Body of pancreas (tissue), 2 donors: ENCODE data around the gene SLC37A2. TPM values are rescaled to one million over a fixed set of nuclear protein-coding genes. Genes with fewer than 3 reads are reported as not detected.

Experiments used
- total RNA-seq, 2 donors: library from RNA; depleted of rRNA; stranded (reverse); fragments of >200 nt; gene quantifications; one replicate each; pipeline ENCODE4 v1.1.0, GENCODE V29; 2016

The SLC37A2 gene
- total RNA-seq, 2 donors from 2014 or later = 2.0 to 4.2 TPM

Other genes starting within 250 kb of the SLC37A2 start
- 1 to 10 TPM; 1.3 to 9.9 TPM for gene ROBO3, start 197.9 kb upstream of the SLC37A2 start, total RNA-seq
- gene ROBO4, start 165.4 kb upstream of the SLC37A2 start, total RNA-seq = 10 to 100 TPM; 13.2 to 21.4 TPM
- not detected for gene HEPN1, start 144.1 kb upstream of the SLC37A2 start, total RNA-seq
- gene HEPACAM, start 127.3 kb upstream of the SLC37A2 start, total RNA-seq = 1 to 10 TPM in 1 of 2 donors, under 1 TPM in 1; 0.26 to 7.9 TPM
- 1 to 10 TPM in 1 of 2 donors, under 1 TPM in 1; 0.99 to 1.6 TPM for gene CCDC15, start 109.1 kb upstream of the SLC37A2 start, total RNA-seq
- 10 to 100 TPM in 1 of 2 donors, 1 to 10 TPM in 1; 8.8 to 10.2 TPM for gene TMEM218, start 48.3 kb downstream of the SLC37A2 start, total RNA-seq
- gene PKNOX2, start 101.4 kb downstream of the SLC37A2 start, total RNA-seq = 1 to 10 TPM; 4.2 to 4.9 TPM